Upper lobe of right lung (tissue), 1 donor: Measurements from ENCODE around the gene RASL10A. TPM values are rescaled to one million over a fixed set of nuclear protein-coding genes. Genes with fewer than 3 reads are reported as not detected.

Experiments
- ATAC-seq: fragments of 200-7000 bp; cut with Tn5 transposase; one replicate; pipeline ENCODE4 v1.9.1; 2020; ENCODE audit warnings: mild to moderate bottlenecking, moderate library complexity
- DNase-seq: peaks from one replicate; pipeline ENCODE4 v3.0.0-alpha.2; 2020
- H3K27ac ChIP-seq: fragments of 200-600 bp; one replicate; pipeline ENCODE4 v1.8.0; 2022
- H3K27me3 ChIP-seq: fragments of 200-600 bp; one replicate; pipeline ENCODE4 v1.8.0; 2022; ENCODE audit warnings: mild to moderate bottlenecking
- H3K36me3 ChIP-seq: fragments of 200-600 bp; one replicate; pipeline ENCODE4 v1.8.0; 2022
- H3K4me1 ChIP-seq: fragments of 200-600 bp; one replicate; pipeline ENCODE4 v1.8.0; 2022
- H3K4me3 ChIP-seq: fragments of 200-600 bp; one replicate; pipeline ENCODE4 v1.8.0; 2022; ENCODE audit warnings: mild to moderate bottlenecking
- H3K9me3 ChIP-seq: fragments of 200-600 bp; one replicate; pipeline ENCODE4 v1.8.0; 2022
- CTCF ChIP-seq: fragments of 200-600 bp; IDR thresholded peaks from one replicate; pipeline ENCODE4 v1.8.0; 2022; ENCODE audit warnings: antibody characterized with exemption
- intact Hi-C: fragments of 100-400 bp; cut with DNase I; formaldehyde crosslinking; loops from one replicate; pipeline ENCODE4 v1.11.0; 2022
- total RNA-seq: library from RNA; stranded (reverse); fragmentation: NEBNext Ultra II Directional; extraction: Animal tissue kit (Norgen Biotek cat#: 25700); gene quantifications from one replicate; pipeline ENCODE4 v1.2.1, GENCODE V29; 2021
- donor health status: DM: no; HTN: yes; CAD: no; lungs with severe emphysema.

Gene RASL10A
- total RNA-seq, 1 donor from 2014 or later: 0.72 TPM

DNA sequence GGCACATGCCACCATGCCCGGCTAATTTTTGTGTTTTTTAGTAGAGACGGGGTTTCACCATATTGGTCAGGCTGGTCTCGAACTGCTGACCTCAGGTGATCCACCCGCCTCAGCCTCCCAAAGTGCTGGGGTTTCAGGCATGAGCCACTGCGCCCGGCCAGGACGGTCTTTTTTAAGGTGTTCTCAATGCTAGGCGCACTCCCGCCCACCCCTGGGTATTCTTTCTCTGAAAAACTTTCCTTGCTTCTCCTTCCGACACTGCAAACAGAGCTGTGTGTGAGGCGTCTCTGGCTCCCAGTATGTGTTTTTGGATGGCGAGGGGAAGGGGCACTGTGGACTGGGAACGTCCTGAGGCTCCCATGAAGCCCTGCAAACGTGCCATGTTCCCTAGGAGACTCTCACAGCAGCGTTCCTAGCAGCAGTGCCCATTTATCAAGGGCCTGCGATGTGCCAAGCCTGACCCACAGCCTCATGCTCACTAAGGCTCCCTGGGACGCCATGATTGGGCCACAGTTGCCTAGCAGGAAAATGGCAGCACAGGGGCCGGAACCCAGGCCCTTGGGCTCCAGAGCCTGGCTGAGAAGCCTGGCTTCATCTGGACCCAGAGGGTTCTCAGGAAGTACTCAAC, 2.4 kb upstream of the RASL10A start:
- Histone ChIP-seq H3K9me3 (no peaks in the 10 kb centered on the region), H3K4me3 (no peak overlapping the region), H3K27ac (no peak overlapping the region), H3K36me3 (no peaks in the 10 kb centered on the region), H3K4me1 (peaks cover 25% of the 10 kb centered on the region), H3K27me3 (peaks cover 29% of the 10 kb centered on the region)
- TF ChIP-seq CTCF: no peak
- ATAC-seq (no peak), DNase-seq (no peak)
- intact Hi-C loops: no loop called here

GRCh38 chr22:29316141-29316828, 788 bp upstream of the RASL10A start:
- no peak for DNase-seq
- ATAC-seq: no peak
- intact Hi-C loops: no loop called here
- H3K4me1 ChIP-seq: peaks cover 29% of the 10 kb centered on the region
- H3K4me3 ChIP-seq: no peak overlapping the region
- H3K9me3 ChIP-seq: no peaks in the 10 kb centered on the region
- H3K27me3 ChIP-seq: peaks cover 29% of the 10 kb centered on the region
- no peak overlapping the region for H3K27ac ChIP-seq
- TF ChIP-seq CTCF: no peak
- H3K36me3 ChIP-seq: no peaks in the 10 kb centered on the region

- Histone ChIP-seq H3K36me3 (no peaks in the 10 kb centered on the region), H3K27ac (no peak overlapping the region), H3K9me3 (no peaks in the 10 kb centered on the region), H3K4me3 (peak overlapping the region; percentile 21), H3K27me3 (peaks cover 29% of the 10 kb centered on the region), H3K4me1 (peaks cover 42% of the 10 kb centered on the region)
- no peak for TF ChIP-seq CTCF
- peak; percentile 65 for DNase-seq
- intact Hi-C loops: no loop called here
- ATAC-seq: no peak
These were observed 786 bp downstream of the RASL10A start for GRCh38 chr22:29314537-29315285.

DNA sequence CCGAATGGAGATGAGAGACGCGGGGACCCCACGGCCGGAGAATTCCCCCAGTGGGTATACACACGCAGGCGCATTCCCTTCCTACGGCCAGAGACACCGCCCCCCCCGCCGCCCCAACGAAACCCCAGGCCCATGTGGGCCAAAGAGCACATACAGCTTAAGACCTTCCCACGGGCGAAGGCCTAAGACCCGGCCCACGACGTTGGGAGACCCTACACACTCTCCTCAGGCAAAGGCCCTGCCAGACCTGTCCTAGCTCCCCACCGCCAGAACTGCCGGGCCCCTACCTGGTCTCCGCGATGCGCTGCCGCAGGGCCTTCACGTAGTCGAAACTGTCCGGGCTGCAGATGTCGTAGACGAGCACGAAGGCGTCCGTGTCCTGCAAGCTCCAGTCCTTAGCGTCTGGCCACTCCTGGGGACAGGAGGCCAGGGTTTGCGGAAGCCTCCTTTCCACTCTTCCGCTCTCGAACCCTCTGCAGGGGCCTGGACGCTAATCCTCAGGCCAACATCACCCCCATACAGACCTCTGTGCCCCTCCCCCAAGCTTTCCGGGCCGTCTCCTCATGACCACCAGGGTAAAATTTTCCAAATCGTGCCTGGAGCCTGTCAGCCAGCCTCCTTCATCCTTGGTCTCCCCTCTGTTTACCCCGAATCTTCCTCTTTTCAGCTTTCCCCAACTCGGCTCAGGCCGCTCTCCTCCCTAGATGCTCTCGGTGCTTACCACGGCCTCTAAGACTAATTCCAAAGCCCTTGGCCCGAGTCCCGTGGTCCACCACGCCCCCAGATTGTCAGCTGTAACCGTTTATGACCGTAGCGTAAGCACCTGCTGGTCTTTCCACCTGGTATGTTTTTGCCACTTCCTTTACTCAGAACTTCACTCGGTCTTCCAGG, 1.7 kb downstream of the RASL10A start:
- H3K27ac ChIP-seq: no peak overlapping the region
- H3K27me3 ChIP-seq: peaks cover 29% of the 10 kb centered on the region
- no peak for TF ChIP-seq CTCF
- no peak overlapping the region for H3K4me3 ChIP-seq
- no peaks in the 10 kb centered on the region for H3K9me3 ChIP-seq
- ATAC-seq (no peak), DNase-seq (peak; percentile 57)
- no peaks in the 10 kb centered on the region for H3K36me3 ChIP-seq
- H3K4me1 ChIP-seq: peaks cover 51% of the 10 kb centered on the region
- intact Hi-C loops: no loop called here

GRCh38 chr22:29313126-29313575, 2.3 kb downstream of the RASL10A start:
- no peaks in the 10 kb centered on the region for H3K9me3 ChIP-seq
- peak; percentile 67 for DNase-seq
- peaks cover 29% of the 10 kb centered on the region for H3K27me3 ChIP-seq
- H3K4me3 ChIP-seq: no peak overlapping the region
- peaks cover 57% of the 10 kb centered on the region for H3K4me1 ChIP-seq
- intact Hi-C loops: no loop called here
- H3K36me3 ChIP-seq: no peaks in the 10 kb centered on the region
- no peak overlapping the region for H3K27ac ChIP-seq
- ATAC-seq: peak; percentile 43
- TF ChIP-seq CTCF: peak; percentile 62
